PC-3 (cell line): Measurements from ENCODE around the gene MAGI1. TPM values are rescaled to one million over a fixed set of nuclear protein-coding genes. Genes with fewer than 3 reads are reported as not detected.

Experiments
- ATAC-seq: fragments of 200-7000 bp; cut with Tn5 transposase; 2 replicates; pipeline ENCODE4 v1.9.1; 2020; ENCODE audit warnings: mild to moderate bottlenecking, moderate library complexity
- BruUV-seq: library from RNA; stranded (reverse); fragments of 400-500 nt; replicated peaks from 2 replicates; lab custom pipeline; 2021; lab: Mats Ljungman, UMichigan
- CTCF ChIA-PET: fragments of 300-600 bp; sonication (Branson Sonifier 250); formaldehyde crosslinking; loops from one replicate; lab custom pipeline; 2022; ENCODE audit warnings: antibody characterized with exemption; lab: Charles Lee
- POLR2A ChIA-PET: fragments of 300-600 bp; sonication (Branson Sonifier 250); formaldehyde crosslinking; loops from one replicate; lab custom pipeline; 2022; ENCODE audit warnings: antibody characterized with exemption; ENCODE audit not compliant: unreplicated experiment; lab: Charles Lee
- DNase-seq: peaks from one replicate; pipeline ENCODE4 v3.0.0-alpha.2; 2015
- H2AFZ ChIP-seq: fragments of 300-600 bp; sonication (generic); 2 replicates; pipeline ENCODE4 v1.6.0; 2016; ENCODE audit warnings: antibody characterized with exemption, low read length
- H3F3A ChIP-seq: fragments of 300-600 bp; sonication (generic); one replicate; pipeline ENCODE4 v1.6.0; 2017; ENCODE audit warnings: antibody characterized with exemption, low read length, control low read depth, mild to moderate bottlenecking; ENCODE audit not compliant: unreplicated experiment
- H3K27ac ChIP-seq: fragments of 300-600 bp; sonication (generic); 2 replicates; pipeline ENCODE4 v1.5.1; 2016; ENCODE audit warnings: mild to moderate bottlenecking, low read length
- H3K27me3 ChIP-seq: fragments of 300-600 bp; sonication (generic); 2 replicates; pipeline ENCODE4 v1.6.1; 2016; ENCODE audit warnings: low read length, mixed read lengths
- H3K36me3 ChIP-seq: fragments of 300-600 bp; sonication (generic); 2 replicates; pipeline ENCODE4 v1.6.1; 2016; ENCODE audit warnings: low read depth, mixed run types, low read length, mixed read lengths
- H3K4me1 ChIP-seq: fragments of 300-600 bp; sonication (generic); 2 replicates; pipeline ENCODE4 v1.5.1; 2016; ENCODE audit warnings: low read length; ENCODE audit not compliant: insufficient read depth
- H3K4me2 ChIP-seq: fragments of 300-600 bp; sonication (generic); 2 replicates; pipeline ENCODE4 v1.6.0; 2016; ENCODE audit warnings: low read length
- H3K4me3 ChIP-seq: fragments of 300-600 bp; sonication (generic); 2 replicates; pipeline ENCODE4 v1.5.1; 2016; ENCODE audit warnings: mild to moderate bottlenecking, low read length, mixed read lengths
- H3K79me2 ChIP-seq: fragments of 300-600 bp; sonication (generic); 2 replicates; pipeline ENCODE4 v1.6.1; 2017; ENCODE audit warnings: low read length, mixed read lengths
- H3K9ac ChIP-seq: fragments of 300-600 bp; sonication (generic); 2 replicates; pipeline ENCODE4 v1.6.0; 2016; ENCODE audit warnings: mild to moderate bottlenecking, low read length
- H3K9me2 ChIP-seq: fragments of 300-600 bp; sonication (generic); replicated peaks from 2 replicates; pipeline ENCODE4 v1.6.1; 2016; ENCODE audit warnings: mixed run types, low read length, mixed read lengths
- H3K9me3 ChIP-seq: fragments of 300-600 bp; sonication (generic); 2 replicates; pipeline ENCODE4 v1.6.1; 2016; ENCODE audit warnings: low read length, mixed read lengths
- H4K20me1 ChIP-seq: fragments of 300-600 bp; sonication (generic); 2 replicates; pipeline ENCODE4 v1.6.1; 2016; ENCODE audit warnings: low read length, mixed read lengths
- EZH2 ChIP-seq: fragments of 300-600 bp; sonication (generic); IDR thresholded peaks from one replicate; pipeline ENCODE4 v1.6.1; 2017; ENCODE audit warnings: antibody characterized with exemption, mild to moderate bottlenecking, low read length; ENCODE audit not compliant: unreplicated experiment
- EZH2phosphoT487 ChIP-seq: fragments of 300-600 bp; sonication (generic); IDR thresholded peaks from 2 replicates; pipeline ENCODE4 v1.6.1; 2018; ENCODE audit warnings: mild to moderate bottlenecking, antibody characterized with exemption, low read length, borderline replicate concordance
- intact Hi-C: fragments of 100-400 bp; cut with micrococcal nuclease; formaldehyde crosslinking; loops from 2 replicates; pipeline ENCODE4 v1.9.0; 2023
- total RNA-seq: library from RNA; depleted of rRNA; stranded (reverse); fragments of >200 nt; gene quantifications from 2 replicates; pipeline ENCODE4 v1.2.3, GENCODE V29; 2014
- TF ChIP-seq, protein P1 (sequence below): fragments of 300-600 bp; sonication (generic); conservative IDR thresholded peaks from 2 replicates; pipeline ENCODE4 v1.5.1; 2017; ENCODE audit warnings: antibody characterized with exemption, low read depth, mild to moderate bottlenecking, low read length

Gene MAGI1
- total RNA-seq, 1 experiment from 2014 or later = 8.9 TPM

GRCh38 chr3:65605876-65606432 is 432.8 kb downstream of the MAGI1 start:
- Histone ChIP-seq H3K9me2 (no peaks in the 10 kb centered on the region), H3K4me1 (no peaks in the 10 kb centered on the region; the same call in none of the 2 replicates), H3K4me3 (no peak overlapping the region), H3K4me2 (no peak overlapping the region), H3K9me3 (no peaks in the 10 kb centered on the region), H3K79me2 (no peaks in the 10 kb centered on the region), H4K20me1 (no peaks in the 10 kb centered on the region), H3K9ac (no peak overlapping the region), H3K36me3 (no peaks in the 10 kb centered on the region), H2AFZ (no peak overlapping the region), H3F3A (no peaks in the 10 kb centered on the region), H3K27ac (no peak overlapping the region), H3K27me3 (no peaks in the 10 kb centered on the region)
- no TSS peak for BruUV-seq
- TF ChIP-seq EZH2phosphoT487 (no peak), EZH2 (no peak)
- TF ChIP-seq, protein P1, sequence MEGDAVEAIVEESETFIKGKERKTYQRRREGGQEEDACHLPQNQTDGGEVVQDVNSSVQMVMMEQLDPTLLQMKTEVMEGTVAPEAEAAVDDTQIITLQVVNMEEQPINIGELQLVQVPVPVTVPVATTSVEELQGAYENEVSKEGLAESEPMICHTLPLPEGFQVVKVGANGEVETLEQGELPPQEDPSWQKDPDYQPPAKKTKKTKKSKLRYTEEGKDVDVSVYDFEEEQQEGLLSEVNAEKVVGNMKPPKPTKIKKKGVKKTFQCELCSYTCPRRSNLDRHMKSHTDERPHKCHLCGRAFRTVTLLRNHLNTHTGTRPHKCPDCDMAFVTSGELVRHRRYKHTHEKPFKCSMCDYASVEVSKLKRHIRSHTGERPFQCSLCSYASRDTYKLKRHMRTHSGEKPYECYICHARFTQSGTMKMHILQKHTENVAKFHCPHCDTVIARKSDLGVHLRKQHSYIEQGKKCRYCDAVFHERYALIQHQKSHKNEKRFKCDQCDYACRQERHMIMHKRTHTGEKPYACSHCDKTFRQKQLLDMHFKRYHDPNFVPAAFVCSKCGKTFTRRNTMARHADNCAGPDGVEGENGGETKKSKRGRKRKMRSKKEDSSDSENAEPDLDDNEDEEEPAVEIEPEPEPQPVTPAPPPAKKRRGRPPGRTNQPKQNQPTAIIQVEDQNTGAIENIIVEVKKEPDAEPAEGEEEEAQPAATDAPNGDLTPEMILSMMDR = no peak
- ChIA-PET POLR2A (no interaction called here), CTCF (no interaction called here)
- peak; percentile 94 for ATAC-seq
- intact Hi-C loops = no loop called here
- peak; percentile 57 for DNase-seq

GRCh38 chr3:65604863-65605526 is 433.7 kb downstream of the MAGI1 start:
- no TSS peak for BruUV-seq
- no peaks in the 10 kb centered on the region for H3K9me2 ChIP-seq
- ChIA-PET CTCF (no interaction called here), POLR2A (interaction anchor here (0.5 kb wide), 1 partner anchor 28 kb away, joined by 3 read pairs; no protein-coding TSS in a partner anchor)
- H3K27me3 ChIP-seq = no peaks in the 10 kb centered on the region
- no peaks in the 10 kb centered on the region for H3K36me3 ChIP-seq
- H3K4me2 ChIP-seq = no peak overlapping the region
- H3F3A ChIP-seq = no peaks in the 10 kb centered on the region
- no peaks in the 10 kb centered on the region; the same call in none of the 2 replicates for H3K4me1 ChIP-seq
- DNase-seq = peak; percentile 17
- H3K27ac ChIP-seq = no peak overlapping the region
- H3K4me3 ChIP-seq = no peak overlapping the region
- H4K20me1 ChIP-seq = no peaks in the 10 kb centered on the region
- H3K9ac ChIP-seq = no peak overlapping the region
- H3K79me2 ChIP-seq = no peaks in the 10 kb centered on the region
- intact Hi-C loops = no loop called here
- H3K9me3 ChIP-seq = no peaks in the 10 kb centered on the region
- peak; percentile 35 for ATAC-seq
- H2AFZ ChIP-seq = no peak overlapping the region
- TF ChIP-seq EZH2 (no peak), EZH2phosphoT487 (no peak)
- TF ChIP-seq, protein P1 = no peak

DNA sequence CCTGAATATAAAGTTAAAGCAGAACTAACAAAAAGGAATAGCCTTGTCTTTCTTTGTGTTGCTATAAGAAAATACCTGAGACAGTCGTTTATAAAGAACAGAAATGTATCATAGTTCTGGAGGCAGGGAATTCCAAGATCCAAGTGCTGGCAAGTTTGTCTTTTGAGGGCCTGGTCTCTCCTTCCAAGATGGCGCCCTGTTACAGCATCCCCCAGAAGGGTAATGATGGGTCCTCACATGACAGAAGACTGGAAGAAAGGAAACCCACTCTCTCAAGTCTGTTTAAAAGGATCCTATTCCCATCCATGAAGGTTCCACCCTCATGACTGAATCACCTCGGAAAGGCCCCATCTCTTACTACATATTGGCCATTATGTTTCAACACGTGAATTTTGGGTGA is 435.1 kb downstream of the MAGI1 start:
- Histone ChIP-seq H4K20me1 (no peaks in the 10 kb centered on the region), H3K27me3 (no peaks in the 10 kb centered on the region), H3K36me3 (no peaks in the 10 kb centered on the region), H3F3A (no peaks in the 10 kb centered on the region), H3K4me1 (no peaks in the 10 kb centered on the region; the same call in none of the 2 replicates), H3K9me3 (no peaks in the 10 kb centered on the region), H2AFZ (no peak overlapping the region), H3K4me2 (no peak overlapping the region), H3K27ac (no peak overlapping the region), H3K4me3 (no peak overlapping the region), H3K9me2 (no peaks in the 10 kb centered on the region), H3K9ac (no peak overlapping the region), H3K79me2 (no peaks in the 10 kb centered on the region)
- no TSS peak for BruUV-seq
- ATAC-seq (no peak), DNase-seq (no peak)
- CTCF ChIA-PET = no interaction called here
- POLR2A ChIA-PET = no interaction called here
- TF ChIP-seq EZH2 = no peak
- TF ChIP-seq, protein P1 = no peak
- no peak for TF ChIP-seq EZH2phosphoT487
- intact Hi-C loops = no loop called here
